T-helper 17 cell (primary cell): ENCODE measurements around the gene C2orf69. TPM values are rescaled to one million over a fixed set of nuclear protein-coding genes. Genes with fewer than 3 reads are reported as not detected.

Source experiments
- ATAC-seq: fragments of 150-1000 bp; cut with Tn5 transposase; 2 replicates; pipeline ENCODE4 v1.10.0; 2021; ENCODE audit warnings: mild to moderate bottlenecking, moderate library complexity
- DNase-seq, 3 donors: peaks; one replicate each; pipeline versions ENCODE4 v3.0.0 to v3.0.0-alpha.2; 2020 to 2021
- H3K9me3 ChIP-seq: one replicate; pipeline ENCODE4 v1.7.0; 2013; ENCODE audit warnings: low read length, mild to moderate bottlenecking; ENCODE audit not compliant: control insufficient read depth, poor library complexity, severe bottlenecking
- H3K27ac Mint-ChIP-seq: one replicate; pipeline ENCODE4 v1.8.0; 2022; ENCODE audit warnings: mild to moderate bottlenecking, moderate library complexity, mixed read lengths
- H3K27me3 Mint-ChIP-seq: one replicate; pipeline ENCODE4 v1.8.0; 2022; ENCODE audit warnings: mixed read lengths
- H3K36me3 Mint-ChIP-seq: one replicate; pipeline ENCODE4 v1.8.0; 2022; ENCODE audit warnings: low read depth, mixed read lengths
- H3K4me1 Mint-ChIP-seq: one replicate; pipeline ENCODE4 v1.8.0; 2022; ENCODE audit warnings: mild to moderate bottlenecking, mixed read lengths
- H3K4me3 Mint-ChIP-seq: one replicate; pipeline ENCODE4 v1.8.0; 2022; ENCODE audit warnings: mild to moderate bottlenecking, moderate library complexity, mixed read lengths
- total RNA-seq, 4 donors: library from RNA in 2 of 4; stranded (reverse) in 2 of 4; gene quantifications; one replicate each; pipeline ENCODE4 v1.2.3 and lab custom pipeline; 2022 to 2026

The C2orf69 gene
- total RNA-seq, 2 donors from 2014 or later: 13.5 to 18.0 TPM

GRCh38 chr2:199956062-199956380, 44.9 kb downstream of the C2orf69 start:
- no peaks in the 10 kb centered on the region for H3K27me3 Mint-ChIP-seq
- DNase-seq (no peak), ATAC-seq (no peak)
- peak overlapping the region; percentile 100 for H3K27ac Mint-ChIP-seq
- H3K4me1 Mint-ChIP-seq: peaks cover 33% of the 10 kb centered on the region
- H3K36me3 Mint-ChIP-seq: no peaks in the 10 kb centered on the region
- H3K4me3 Mint-ChIP-seq: peak overlapping the region; percentile 99
- H3K9me3 ChIP-seq: no peaks in the 10 kb centered on the region

DNA sequence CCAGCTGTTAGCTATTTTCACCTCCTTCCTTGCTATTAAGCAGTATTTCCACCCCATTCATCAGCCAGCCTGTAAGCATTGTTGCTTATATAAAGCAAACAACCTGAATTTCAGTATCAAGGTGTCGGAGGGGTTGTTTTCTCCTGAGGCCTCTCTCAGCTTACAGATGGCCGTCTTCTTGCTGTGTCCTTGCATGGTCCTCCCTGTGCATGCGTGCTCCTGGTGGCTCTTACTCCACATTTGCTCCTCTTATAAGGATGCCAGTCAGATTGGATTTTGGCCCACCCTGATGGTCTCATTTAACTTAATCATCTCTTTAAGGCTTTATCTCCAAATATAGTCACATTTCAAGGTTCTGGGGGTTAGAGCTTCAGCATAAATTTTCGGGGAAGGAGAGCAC, 46.9 kb downstream of the C2orf69 start:
- Mint-ChIP-seq H3K27ac (no peak overlapping the region), H3K4me1 (peaks cover 31% of the 10 kb centered on the region)

GRCh38 chr2:199962203-199962602, 51.1 kb downstream of the C2orf69 start:
- no peaks in the 10 kb centered on the region for H3K27me3 Mint-ChIP-seq
- H3K4me1 Mint-ChIP-seq: peaks cover 12% of the 10 kb centered on the region
- no peaks in the 10 kb centered on the region for H3K9me3 ChIP-seq
- no peak overlapping the region for H3K4me3 Mint-ChIP-seq
- no peak overlapping the region for H3K27ac Mint-ChIP-seq
- DNase-seq (no peak), ATAC-seq (no peak)
- peaks cover 9% of the 10 kb centered on the region for H3K36me3 Mint-ChIP-seq

More for the DNA sequence above, 46.9 kb downstream of the C2orf69 start:
- H3K9me3 ChIP-seq: no peaks in the 10 kb centered on the region
- no peaks in the 10 kb centered on the region for H3K27me3 Mint-ChIP-seq
- ATAC-seq (no peak), DNase-seq (no peak)
- peaks cover 7% of the 10 kb centered on the region for H3K36me3 Mint-ChIP-seq
- peak overlapping the region; percentile 31 for H3K4me3 Mint-ChIP-seq

DNA sequence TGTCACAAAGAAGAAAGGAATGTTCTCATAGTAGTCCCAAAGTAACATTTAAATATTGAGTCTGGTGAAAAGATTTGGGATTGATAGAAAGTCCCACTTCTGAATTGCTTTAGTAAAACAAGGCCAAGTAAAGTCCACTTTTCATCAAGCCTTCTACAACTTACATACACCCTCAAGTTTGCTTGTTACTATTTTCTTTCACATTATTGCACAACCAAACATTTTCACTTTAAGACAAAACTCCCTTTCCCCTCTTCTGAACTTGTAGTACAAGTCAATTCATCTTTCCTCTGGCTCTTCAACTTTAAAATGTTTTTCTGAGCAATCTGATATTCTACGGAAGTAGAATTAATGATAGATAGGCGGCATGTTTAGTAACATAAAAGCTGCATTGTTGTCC, 55.3 kb downstream of the C2orf69 start:
- DNase-seq (no peak), ATAC-seq (no peak)
- no peaks in the 10 kb centered on the region for H3K9me3 ChIP-seq
- Mint-ChIP-seq H3K27me3 (no peaks in the 10 kb centered on the region), H3K4me1 (peaks cover 2% of the 10 kb centered on the region), H3K27ac (no peak overlapping the region), H3K4me3 (no peak overlapping the region), H3K36me3 (peaks cover 9% of the 10 kb centered on the region)

GRCh38 chr2:199966976-199967375, 55.9 kb downstream of the C2orf69 start:
- H3K36me3 Mint-ChIP-seq: peaks cover 6% of the 10 kb centered on the region
- ATAC-seq (no peak), DNase-seq (no peak)
- no peaks in the 10 kb centered on the region for H3K4me1 Mint-ChIP-seq
- no peaks in the 10 kb centered on the region for H3K9me3 ChIP-seq
- H3K27me3 Mint-ChIP-seq: no peaks in the 10 kb centered on the region
- H3K27ac Mint-ChIP-seq: peak overlapping the region; percentile 37
- H3K4me3 Mint-ChIP-seq: no peak overlapping the region

- Mint-ChIP-seq H3K4me1 (no peaks in the 10 kb centered on the region), H3K4me3 (no peak overlapping the region), H3K27me3 (no peaks in the 10 kb centered on the region), H3K36me3 (peaks cover 2% of the 10 kb centered on the region), H3K27ac (no peak overlapping the region)
- ATAC-seq: no peak
- no peaks in the 10 kb centered on the region for H3K9me3 ChIP-seq
- DNase-seq: no peak
Observed at GRCh38 chr2:199968126-199968525, 57.0 kb downstream of the C2orf69 start.

DNA sequence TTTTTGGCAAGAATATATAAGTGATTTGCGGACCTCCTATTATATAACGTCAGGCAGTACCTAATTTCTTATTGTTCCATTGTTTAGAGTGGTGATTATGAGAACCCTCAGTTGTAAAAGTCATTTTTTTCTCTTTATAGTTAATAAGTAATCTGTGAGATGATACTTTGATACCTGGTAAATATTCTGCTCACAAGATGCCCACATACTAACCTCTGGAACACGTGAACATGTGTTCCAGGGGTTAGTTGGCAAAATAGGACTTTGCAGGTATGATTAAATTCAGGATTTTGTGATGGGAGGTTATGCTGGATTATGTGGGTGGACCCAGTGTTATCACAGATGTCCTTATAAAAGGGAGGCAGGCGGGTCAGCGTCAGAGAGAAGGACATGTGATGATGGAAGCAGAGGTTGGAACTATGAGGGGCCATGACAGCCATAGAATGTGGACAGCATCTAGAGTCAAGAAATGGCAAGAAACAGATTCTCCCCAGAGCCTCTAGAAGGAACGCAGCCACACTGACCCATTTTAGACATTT, 61.1 kb downstream of the C2orf69 start:
- no peaks in the 10 kb centered on the region for H3K27me3 Mint-ChIP-seq
- H3K4me1 Mint-ChIP-seq: no peaks in the 10 kb centered on the region
- ATAC-seq (no peak), DNase-seq (no peak)
- H3K4me3 Mint-ChIP-seq: no peak overlapping the region
- no peaks in the 10 kb centered on the region for H3K9me3 ChIP-seq
- H3K36me3 Mint-ChIP-seq: peaks cover 3% of the 10 kb centered on the region
- H3K27ac Mint-ChIP-seq: no peak overlapping the region

- Mint-ChIP-seq H3K27me3 (no peaks in the 10 kb centered on the region), H3K36me3 (peaks cover 3% of the 10 kb centered on the region), H3K27ac (no peak overlapping the region), H3K4me3 (no peak overlapping the region), H3K4me1 (peaks cover 6% of the 10 kb centered on the region)
- no peak for ATAC-seq
- no peak for DNase-seq
- no peaks in the 10 kb centered on the region for H3K9me3 ChIP-seq
Observed at GRCh38 chr2:199973703-199974102, 62.6 kb downstream of the C2orf69 start.

GRCh38 chr2:199975273-199975895, 64.3 kb downstream of the C2orf69 start:
- no peak for DNase-seq
- H3K4me3 Mint-ChIP-seq: peak overlapping the region; percentile 39
- no peaks in the 10 kb centered on the region for H3K9me3 ChIP-seq
- peaks cover 13% of the 10 kb centered on the region for H3K4me1 Mint-ChIP-seq
- H3K27me3 Mint-ChIP-seq: no peaks in the 10 kb centered on the region
- ATAC-seq: no peak
- H3K36me3 Mint-ChIP-seq: peaks cover 3% of the 10 kb centered on the region
- H3K27ac Mint-ChIP-seq: no peak overlapping the region

Other genes starting within 250 kb of the C2orf69 start
- gene FTCDNL1, start 60.1 kb upstream of the C2orf69 start, total RNA-seq: 1 to 10 TPM; 1.8 to 2.6 TPM
- 10 to 100 TPM in 1 of 2 donors, 1 to 10 TPM in 1; 9.4 to 15.7 TPM for gene TYW5, start 44.2 kb downstream of the C2orf69 start, total RNA-seq
- 10 to 100 TPM; 19.8 to 29.4 TPM for gene MAIP1, start 44.3 kb downstream of the C2orf69 start, total RNA-seq